ENCODE results near the gene CACNA1H. TPM values are rescaled to one million over a fixed set of nuclear protein-coding genes. Genes with fewer than 3 reads are reported as not detected.

CACNA1H gene
- total and polyA plus RNA-seq, 7 experiments from 2014 or later, result 0.31 to 8.8 (median 2.2) TPM

GRCh38 chr16:1117176-1117900 is 35.6 kb upstream of the CACNA1H start:
- peaks cover 0 to 2% (median 0%) of the 10 kb centered on the region in 11 donors for H3K9me3 Mint-ChIP-seq
- H3K4me3 ChIP-seq (ENCODE audit: low read length), result no peak overlapping the region
- H3K36me3 Mint-ChIP-seq, result no peaks in the 10 kb centered on the region
- intact Hi-C loops (cut with micrococcal nuclease), result no loop called here
- H3K27me3 ChIP-seq (ENCODE audit: control insufficient read depth in 2 of 2, insufficient read depth in 2 of 2, low read length in 2 of 2), result no peaks in the 10 kb centered on the region
- no peak for DNase-seq
- H3K27me3 Mint-ChIP-seq, result no peaks in the 10 kb centered on the region
- no peaks in the 10 kb centered on the region for H3K4me1 Mint-ChIP-seq
- CTCF ChIA-PET, result no interaction called here
- no peak overlapping the region for H3K4me3 Mint-ChIP-seq
- no peak overlapping the region for H3K27ac ChIP-seq (ENCODE audit: low read depth, low read length)
- H3K36me3 ChIP-seq (ENCODE audit: control insufficient read depth in 2 of 3, insufficient read depth in 3 of 3, low read length in 3 of 3), result no peaks in the 10 kb centered on the region
- H3K27ac Mint-ChIP-seq, result no peak overlapping the region
- no peaks in the 10 kb centered on the region for H3K4me1 ChIP-seq (ENCODE audit: control insufficient read depth in 2 of 2, insufficient read depth in 2 of 2, low read length in 2 of 2)
- POLR2A ChIA-PET, result no interaction called here
- no peaks in the 10 kb centered on the region for H3K9me3 ChIP-seq (ENCODE audit: control insufficient read depth in 2 of 3, low read length in 3 of 3)
- ATAC-seq, result no peak

- no peaks in the 10 kb centered on the region for H3K4me1 Mint-ChIP-seq
- H3K9me3 Mint-ChIP-seq, result no peaks in the 10 kb centered on the region
- no peaks in the 10 kb centered on the region for H3K27me3 ChIP-seq (ENCODE audit: control insufficient read depth in 2 of 2, insufficient read depth in 2 of 2, low read length in 2 of 2)
- H3K36me3 ChIP-seq (ENCODE audit: control insufficient read depth in 2 of 3, insufficient read depth in 3 of 3, low read length in 3 of 3), result no peaks in the 10 kb centered on the region
- ChIA-PET POLR2A (no interaction called here), CTCF (no interaction called here)
- no peaks in the 10 kb centered on the region for H3K4me1 ChIP-seq (ENCODE audit: control insufficient read depth in 2 of 2, insufficient read depth in 2 of 2, low read length in 2 of 2)
- no peak overlapping the region for H3K27ac Mint-ChIP-seq
- intact Hi-C loops (cut with micrococcal nuclease), result no loop called here
- no peaks in the 10 kb centered on the region for H3K9me3 ChIP-seq (ENCODE audit: control insufficient read depth in 2 of 3, low read length in 3 of 3)
- H3K27ac ChIP-seq (ENCODE audit: low read depth, low read length), result no peak overlapping the region
- H3K27me3 Mint-ChIP-seq, result no peaks in the 10 kb centered on the region
- DNase-seq (no peak), ATAC-seq (no peak)
- H3K4me3 ChIP-seq (ENCODE audit: low read length), result no peak overlapping the region
- no peaks in the 10 kb centered on the region for H3K36me3 Mint-ChIP-seq
- H3K4me3 Mint-ChIP-seq, result no peak overlapping the region
Observed at GRCh38 chr16:1117926-1118325, 35.0 kb upstream of the CACNA1H start.

GRCh38 chr16:1119129-1119528 is 33.8 kb upstream of the CACNA1H start:
- intact Hi-C loops (cut with micrococcal nuclease), result no loop called here
- Mint-ChIP-seq H3K9me3 (no peaks in the 10 kb centered on the region), H3K4me1 (no peaks in the 10 kb centered on the region), H3K27me3 (no peaks in the 10 kb centered on the region), H3K27ac (no peak overlapping the region), H3K36me3 (no peaks in the 10 kb centered on the region), H3K4me3 (no peak overlapping the region)
- ChIA-PET CTCF (no interaction called here), POLR2A (no interaction called here)
- Histone ChIP-seq H3K4me1 (ENCODE audit: control insufficient read depth in 2 of 2, insufficient read depth in 2 of 2, low read length in 2 of 2) (no peaks in the 10 kb centered on the region), H3K4me3 (ENCODE audit: low read length) (no peak overlapping the region), H3K9me3 (ENCODE audit: control insufficient read depth in 2 of 3, low read length in 3 of 3) (no peaks in the 10 kb centered on the region), H3K36me3 (ENCODE audit: control insufficient read depth in 2 of 3, insufficient read depth in 3 of 3, low read length in 3 of 3) (no peaks in the 10 kb centered on the region), H3K27me3 (ENCODE audit: control insufficient read depth in 2 of 2, insufficient read depth in 2 of 2, low read length in 2 of 2) (no peaks in the 10 kb centered on the region), H3K27ac (ENCODE audit: low read depth, low read length) (no peak overlapping the region)
- DNase-seq, result no peak
- no peak for ATAC-seq

- no peaks in the 10 kb centered on the region for H3K36me3 Mint-ChIP-seq
- intact Hi-C loops (cut with micrococcal nuclease), result no loop called here
- no peak overlapping the region for H3K4me3 Mint-ChIP-seq
- H3K27me3 ChIP-seq (ENCODE audit: control insufficient read depth in 2 of 2, insufficient read depth in 2 of 2, low read length in 2 of 2), result no peaks in the 10 kb centered on the region
- no peaks in the 10 kb centered on the region for H3K4me1 ChIP-seq (ENCODE audit: control insufficient read depth in 2 of 2, insufficient read depth in 2 of 2, low read length in 2 of 2)
- H3K4me3 ChIP-seq (ENCODE audit: low read length), result no peak overlapping the region
- H3K27ac Mint-ChIP-seq, result no peak overlapping the region
- no peaks in the 10 kb centered on the region for H3K27me3 Mint-ChIP-seq
- ATAC-seq (no peak), DNase-seq (no peak)
- ChIA-PET CTCF (no interaction called here), POLR2A (no interaction called here)
- no peaks in the 10 kb centered on the region for H3K36me3 ChIP-seq (ENCODE audit: control insufficient read depth in 2 of 3, insufficient read depth in 3 of 3, low read length in 3 of 3)
- H3K9me3 Mint-ChIP-seq, result no peaks in the 10 kb centered on the region
- H3K27ac ChIP-seq (ENCODE audit: low read depth, low read length), result no peak overlapping the region
- no peaks in the 10 kb centered on the region for H3K9me3 ChIP-seq (ENCODE audit: control insufficient read depth in 2 of 3, low read length in 3 of 3)
- H3K4me1 Mint-ChIP-seq, result no peaks in the 10 kb centered on the region
Observed at GRCh38 chr16:1119766-1120576, 32.9 kb upstream of the CACNA1H start.

- no peak for DNase-seq
- no peaks in the 10 kb centered on the region for H3K9me3 ChIP-seq (ENCODE audit: control insufficient read depth in 2 of 3, low read length in 3 of 3)
- H3K27ac ChIP-seq (ENCODE audit: low read depth, low read length), result no peak overlapping the region
- no peak overlapping the region for H3K4me3 ChIP-seq (ENCODE audit: low read length)
- no peak for ATAC-seq
- Mint-ChIP-seq H3K4me3 (no peak overlapping the region), H3K9me3 (no peaks in the 10 kb centered on the region), H3K27me3 (no peaks in the 10 kb centered on the region), H3K4me1 (no peaks in the 10 kb centered on the region), H3K27ac (no peak overlapping the region), H3K36me3 (no peaks in the 10 kb centered on the region)
- no peaks in the 10 kb centered on the region for H3K27me3 ChIP-seq (ENCODE audit: control insufficient read depth in 2 of 2, insufficient read depth in 2 of 2, low read length in 2 of 2)
- no peaks in the 10 kb centered on the region for H3K36me3 ChIP-seq (ENCODE audit: control insufficient read depth in 2 of 3, insufficient read depth in 3 of 3, low read length in 3 of 3)
- intact Hi-C loops (cut with micrococcal nuclease), result no loop called here
- no peaks in the 10 kb centered on the region for H3K4me1 ChIP-seq (ENCODE audit: control insufficient read depth in 2 of 2, insufficient read depth in 2 of 2, low read length in 2 of 2)
- ChIA-PET POLR2A (no interaction called here), CTCF (no interaction called here)
Observed at GRCh38 chr16:1120577-1120941, 32.3 kb upstream of the CACNA1H start.

- H3K9me3 Mint-ChIP-seq, result no peaks in the 10 kb centered on the region
- H3K27ac Mint-ChIP-seq, result no peak overlapping the region
- H3K4me3 Mint-ChIP-seq, result no peak overlapping the region
- H3K27me3 ChIP-seq (ENCODE audit: control insufficient read depth in 2 of 2, insufficient read depth in 2 of 2, low read length in 2 of 2), result no peaks in the 10 kb centered on the region
- no peaks in the 10 kb centered on the region for H3K36me3 ChIP-seq (ENCODE audit: control insufficient read depth in 2 of 3, insufficient read depth in 3 of 3, low read length in 3 of 3)
- DNase-seq (no peak), ATAC-seq (no peak)
- POLR2A ChIA-PET, result no interaction called here
- H3K36me3 Mint-ChIP-seq, result no peaks in the 10 kb centered on the region
- CTCF ChIA-PET, result no interaction called here
- no peaks in the 10 kb centered on the region for H3K4me1 Mint-ChIP-seq
- H3K4me3 ChIP-seq (ENCODE audit: low read length), result no peak overlapping the region
- H3K27me3 Mint-ChIP-seq, result no peaks in the 10 kb centered on the region
- H3K9me3 ChIP-seq (ENCODE audit: control insufficient read depth in 2 of 3, low read length in 3 of 3), result no peaks in the 10 kb centered on the region
- no peaks in the 10 kb centered on the region for H3K4me1 ChIP-seq (ENCODE audit: control insufficient read depth in 2 of 2, insufficient read depth in 2 of 2, low read length in 2 of 2)
- intact Hi-C loops (cut with micrococcal nuclease), result no loop called here
- no peak overlapping the region for H3K27ac ChIP-seq (ENCODE audit: low read depth, low read length)
Observed at GRCh38 chr16:1121009-1121408, 31.9 kb upstream of the CACNA1H start.

Measured in naive thymus-derived CD4-positive, alpha-beta T cell (primary cell).